Karpas-422 (cell line): Measurements from ENCODE around the gene RNF125. TPM values are rescaled to one million over a fixed set of nuclear protein-coding genes. Genes with fewer than 3 reads are reported as not detected.
"Not testable (repeated sequence)": the region's sequence is repeated elsewhere in the genome, so short reads cannot be mapped to it uniquely, and the experiment has no call there.

Experiments used
- DNase-seq: peaks from one replicate; pipeline ENCODE4 v3.0.0-alpha.2; 2015
- H2AFZ ChIP-seq: fragments of 200-600 bp; sonication (generic); 2 replicates; pipeline ENCODE4 v1.6.1; 2014; ENCODE audit warnings: antibody characterized with exemption, low read length, mixed read lengths
- H3K27ac ChIP-seq: fragments of 200-600 bp; sonication (generic); 2 replicates; pipeline ENCODE4 v1.5.1; 2014; ENCODE audit warnings: mild to moderate bottlenecking, low read length, moderate library complexity
- H3K27me3 ChIP-seq: fragments of 200-600 bp; sonication (generic); 2 replicates; pipeline ENCODE4 v1.6.1; 2014; ENCODE audit warnings: low read length, mixed read lengths
- H3K36me3 ChIP-seq: fragments of 200-600 bp; sonication (generic); 2 replicates; pipeline ENCODE4 v1.6.1; 2014; ENCODE audit warnings: low read length, mixed read lengths; ENCODE audit not compliant: insufficient read depth
- H3K4me1 ChIP-seq: fragments of 200-600 bp; sonication (generic); 2 replicates; pipeline ENCODE4 v1.6.1; 2014; ENCODE audit warnings: mild to moderate bottlenecking, low read length, mixed read lengths
- H3K4me2 ChIP-seq: fragments of 200-600 bp; sonication (generic); 2 replicates; pipeline ENCODE4 v1.6.1; 2014; ENCODE audit warnings: low read length, low read depth, mild to moderate bottlenecking; ENCODE audit not compliant: poor library complexity, severe bottlenecking
- H3K4me3 ChIP-seq: fragments of 200-600 bp; sonication (generic); 2 replicates; pipeline ENCODE4 v1.5.1; 2014; ENCODE audit warnings: mild to moderate bottlenecking, antibody characterized with exemption, low read length, mixed read lengths
- H3K79me2 ChIP-seq: fragments of 200-600 bp; sonication (generic); 2 replicates; pipeline ENCODE4 v1.6.1; 2014; ENCODE audit warnings: mild to moderate bottlenecking, low read length, mixed read lengths
- H3K9ac ChIP-seq: fragments of 200-600 bp; sonication (generic); 2 replicates; pipeline ENCODE4 v1.6.0; 2014; ENCODE audit warnings: low read length
- H3K9me2 ChIP-seq: fragments of 200-600 bp; sonication (generic), shearing (Covaris generic); replicated peaks from 2 replicates; pipeline ENCODE4 v1.6.0; 2014; ENCODE audit warnings: mild to moderate bottlenecking, low read length, moderate library complexity; ENCODE audit not compliant: insufficient read depth
- H3K9me3 ChIP-seq: fragments of 300-700, 200-600 bp; sonication (generic); 2 replicates; pipeline ENCODE4 v1.6.1; 2014; ENCODE audit warnings: low read length, mixed read lengths
- H4K20me1 ChIP-seq: fragments of 200-600 bp; sonication (generic); 2 replicates; pipeline ENCODE4 v1.6.1; 2014; ENCODE audit warnings: mild to moderate bottlenecking, antibody characterized with exemption, low read length, low read depth; ENCODE audit not compliant: insufficient read depth
- total RNA-seq: library from RNA; depleted of rRNA; stranded (reverse); fragments of >200 nt; shearing (Covaris generic); gene quantifications from 2 replicates; pipeline ENCODE4 v1.2.3, GENCODE V29; 2014; ENCODE audit warnings: low replicate concordance

The RNF125 gene
- total RNA-seq, 1 experiment from 2014 or later = not detected

DNA sequence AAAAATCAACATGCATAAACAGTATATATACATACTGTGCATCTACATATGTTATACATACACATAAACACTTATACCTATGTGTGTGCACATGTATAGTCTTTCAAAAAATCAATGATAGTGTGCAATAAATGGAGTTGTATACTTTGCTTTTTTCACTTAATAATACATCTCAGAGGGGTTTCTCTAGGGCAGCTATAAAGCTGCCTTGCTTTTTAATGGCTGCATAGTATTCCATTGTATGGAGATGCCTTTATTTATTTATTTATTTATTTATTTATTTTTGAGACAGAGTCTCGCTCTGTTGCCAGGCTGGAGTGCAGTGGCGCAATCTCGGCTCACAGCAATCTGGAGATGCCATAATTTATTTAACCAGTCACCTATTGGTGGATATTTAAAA lies 7.4 kb upstream of the RNF125 start:
- Histone ChIP-seq H3K27ac (no peak overlapping the region), H3K4me2 (no peak overlapping the region), H4K20me1 (no peaks in the 10 kb centered on the region), H3K9me3 (no peaks in the 10 kb centered on the region), H3K4me1 (no peaks in the 10 kb centered on the region), H3K4me3 (no peak overlapping the region), H3K79me2 (no peaks in the 10 kb centered on the region), H2AFZ (no peak overlapping the region), H3K36me3 (no peaks in the 10 kb centered on the region), H3K27me3 (no peaks in the 10 kb centered on the region), H3K9me2 (no peaks in the 10 kb centered on the region), H3K9ac (no peak overlapping the region)
- DNase-seq = no peak

DNA sequence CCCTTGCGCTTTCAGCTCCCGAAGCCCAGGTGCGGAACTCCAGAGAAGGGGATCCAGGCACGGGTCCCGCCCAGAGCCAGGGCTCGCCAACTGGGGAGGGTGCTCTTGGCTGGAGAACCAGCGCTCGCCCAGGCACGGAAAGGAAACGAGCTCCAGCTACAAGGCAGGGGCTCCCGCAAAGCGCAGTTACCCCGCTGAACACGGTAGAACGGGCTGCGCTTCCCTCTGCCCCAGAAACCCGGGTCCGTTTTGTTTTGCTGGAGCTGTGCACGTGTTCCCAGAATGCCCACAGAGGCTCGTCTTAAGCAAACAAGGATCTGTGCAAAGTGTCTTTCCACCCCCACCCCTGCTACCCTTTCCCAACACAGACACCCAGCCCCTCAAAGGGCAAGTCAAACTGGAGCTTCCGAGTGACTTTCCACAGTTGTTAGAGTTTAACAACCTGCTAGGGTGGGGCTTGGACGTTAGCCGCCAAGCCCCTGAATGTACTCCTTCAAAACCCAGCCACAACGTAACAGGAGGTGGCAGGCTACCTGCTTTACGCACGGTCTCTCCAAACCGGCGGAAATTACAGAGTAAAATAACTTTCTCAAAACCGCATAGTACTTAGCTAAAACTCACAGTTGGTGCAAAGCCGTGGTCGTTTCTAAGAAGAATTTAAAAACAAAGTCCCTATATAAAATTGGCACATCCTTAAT lies 775 bp downstream of the RNF125 start:
- no peak overlapping the region for H3K27ac ChIP-seq
- no peak overlapping the region for H3K9ac ChIP-seq
- H3K4me2 ChIP-seq = no peak overlapping the region
- no peak for DNase-seq
- H3K4me3 ChIP-seq = no peak overlapping the region
- no peaks in the 10 kb centered on the region for H3K9me3 ChIP-seq
- H3K4me1 ChIP-seq = no peaks in the 10 kb centered on the region
- no peak overlapping the region for H2AFZ ChIP-seq
- H4K20me1 ChIP-seq = no peaks in the 10 kb centered on the region
- H3K36me3 ChIP-seq = no peaks in the 10 kb centered on the region
- no peaks in the 10 kb centered on the region for H3K27me3 ChIP-seq
- H3K9me2 ChIP-seq = no peaks in the 10 kb centered on the region
- no peaks in the 10 kb centered on the region for H3K79me2 ChIP-seq

DNA sequence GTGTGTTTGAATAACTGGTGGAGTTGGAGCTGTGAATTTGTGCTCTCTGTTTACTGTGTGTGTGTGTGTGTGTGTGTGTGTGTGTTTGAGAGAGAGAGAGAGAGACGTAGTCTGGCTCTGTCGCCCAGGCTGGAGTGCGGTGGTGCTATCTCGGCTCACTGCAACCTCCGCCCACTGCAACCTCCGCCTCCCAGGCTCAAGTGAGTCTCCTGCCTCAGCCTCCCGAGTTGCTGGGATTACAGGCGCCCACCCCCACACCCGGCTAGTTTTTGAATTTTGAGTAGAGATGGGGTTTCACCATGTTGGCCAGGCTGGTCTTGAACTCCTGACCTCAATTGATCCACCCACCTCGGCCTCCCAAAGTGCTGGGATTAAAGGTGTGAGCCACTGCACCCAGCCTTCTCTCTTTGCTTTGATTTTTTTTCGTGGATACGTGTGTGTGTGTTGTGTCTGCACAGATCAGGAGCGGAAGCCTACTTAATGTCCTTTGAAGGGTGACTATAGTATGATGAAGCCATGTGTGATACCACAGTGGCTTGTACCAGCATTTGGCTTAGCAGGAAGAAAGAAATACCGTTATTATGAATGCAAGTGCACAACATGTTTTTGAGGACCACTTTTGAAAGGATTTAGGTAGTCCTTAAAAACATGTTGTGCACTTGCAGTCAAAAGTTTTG lies 1.5 kb downstream of the RNF125 start:
- H3K27ac ChIP-seq, H3K9me2 ChIP-seq, H3K9me3 ChIP-seq, H3K4me2 ChIP-seq, H3K9ac ChIP-seq, H3K79me2 ChIP-seq, H3K36me3 ChIP-seq, H3K27me3 ChIP-seq, H3K4me1 ChIP-seq, DNase-seq, H4K20me1 ChIP-seq, H2AFZ ChIP-seq, H3K4me3 ChIP-seq: not testable (repeated sequence)

DNA sequence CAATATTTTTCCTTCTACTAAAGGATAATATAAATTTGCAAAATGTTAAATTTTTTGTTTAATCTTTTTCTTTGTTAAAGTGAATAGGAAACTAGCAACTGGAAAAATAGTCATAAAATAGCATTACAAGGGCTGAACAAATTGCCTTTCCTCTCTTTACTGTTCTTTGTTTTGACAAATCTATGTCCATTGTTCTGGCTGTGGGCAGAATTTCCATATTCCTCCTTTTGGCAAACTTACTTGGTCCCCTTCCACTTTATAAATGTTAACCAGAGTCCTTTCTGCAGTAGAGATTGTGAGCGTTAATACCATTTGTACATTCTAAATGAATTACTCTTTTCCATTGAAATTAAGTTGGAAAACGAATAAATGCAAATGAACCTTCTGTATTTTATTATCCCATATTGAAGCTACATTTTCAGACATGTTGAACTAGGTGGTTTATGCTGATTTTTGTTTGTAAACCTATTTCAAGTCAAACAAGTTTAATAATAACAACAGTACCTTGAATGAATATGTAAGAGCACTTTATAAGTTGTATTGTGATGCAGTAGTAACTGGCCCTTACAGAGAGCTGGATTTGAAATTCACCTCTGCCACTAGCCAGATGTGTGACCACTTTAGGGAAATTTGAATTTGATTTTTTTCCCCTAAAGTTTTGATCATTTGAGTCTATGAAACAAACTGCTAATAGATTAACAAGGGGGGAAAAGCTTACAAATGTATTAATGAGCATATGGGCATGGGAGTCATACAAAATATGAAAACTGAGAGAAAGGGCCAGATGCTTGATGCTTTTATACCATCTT lies 3.3 kb downstream of the RNF125 start:
- no peaks in the 10 kb centered on the region for H3K27me3 ChIP-seq
- no peak for DNase-seq
- no peak overlapping the region for H2AFZ ChIP-seq
- no peak overlapping the region for H3K9ac ChIP-seq
- no peaks in the 10 kb centered on the region for H3K4me1 ChIP-seq
- no peak overlapping the region for H3K4me3 ChIP-seq
- no peaks in the 10 kb centered on the region for H3K36me3 ChIP-seq
- H3K9me2 ChIP-seq = no peaks in the 10 kb centered on the region
- no peaks in the 10 kb centered on the region for H3K79me2 ChIP-seq
- H3K27ac ChIP-seq = no peak overlapping the region
- no peak overlapping the region for H3K4me2 ChIP-seq
- no peaks in the 10 kb centered on the region for H4K20me1 ChIP-seq
- no peaks in the 10 kb centered on the region for H3K9me3 ChIP-seq

DNA sequence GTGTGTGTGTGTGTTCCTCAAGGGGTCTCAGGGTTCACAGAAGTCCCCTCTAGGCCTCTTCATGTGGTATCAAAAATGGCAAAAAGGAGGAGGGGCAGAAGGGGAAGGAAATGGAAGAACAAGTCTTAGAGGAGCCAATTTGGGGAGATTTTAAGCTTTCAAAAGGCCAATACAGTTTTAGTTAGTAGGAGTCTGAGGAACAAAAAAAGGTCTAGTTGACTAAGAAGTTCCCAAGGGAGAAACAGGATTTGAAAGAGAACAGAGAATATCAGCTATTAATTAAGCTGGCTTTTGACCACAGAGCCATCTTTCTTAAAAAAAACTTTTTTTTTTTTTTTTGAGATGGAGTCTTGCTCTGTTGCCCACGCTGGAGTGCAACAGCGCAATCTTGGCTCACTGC lies 7.1 kb downstream of the RNF125 start:
- Histone ChIP-seq H3K79me2 (no peaks in the 10 kb centered on the region), H3K4me1 (no peaks in the 10 kb centered on the region), H3K9ac (no peak overlapping the region), H3K27ac (no peak overlapping the region), H3K36me3 (no peaks in the 10 kb centered on the region), H3K4me3 (no peak overlapping the region), H3K27me3 (no peaks in the 10 kb centered on the region), H2AFZ (no peak overlapping the region), H3K4me2 (no peak overlapping the region), H4K20me1 (no peaks in the 10 kb centered on the region), H3K9me2 (no peaks in the 10 kb centered on the region), H3K9me3 (no peaks in the 10 kb centered on the region)
- no peak for DNase-seq

DNA sequence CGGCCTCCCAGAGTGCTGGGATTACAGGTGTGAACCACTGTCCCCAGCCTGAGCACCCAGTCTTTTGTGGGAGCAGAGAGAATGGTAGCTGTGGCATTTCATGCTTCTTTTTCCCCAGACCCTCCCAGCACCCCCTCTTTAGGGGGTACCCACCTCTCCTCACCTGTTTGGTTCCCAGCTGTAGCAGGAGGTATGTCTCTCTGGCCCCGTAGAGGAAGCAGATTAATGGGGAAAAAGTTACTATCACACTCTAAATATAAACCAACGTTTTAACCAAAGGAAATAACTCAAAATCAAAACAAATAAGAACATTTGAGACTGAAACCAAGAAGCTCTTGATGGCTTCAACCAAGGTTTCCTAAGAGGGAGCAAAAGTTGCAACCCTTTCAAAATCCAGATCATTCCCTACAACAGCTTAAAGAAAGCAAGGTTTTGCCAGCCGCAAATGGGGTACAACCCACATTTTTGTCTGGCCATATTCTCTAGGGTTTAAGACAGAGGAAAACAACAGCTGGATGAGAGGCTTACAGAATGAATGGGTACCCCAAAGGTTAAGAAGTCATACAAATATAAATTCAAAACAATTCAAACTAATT lies 8.0 kb downstream of the RNF125 start:
- Histone ChIP-seq H3K27me3 (no peaks in the 10 kb centered on the region), H3K27ac (no peak overlapping the region), H3K4me3 (no peak overlapping the region), H4K20me1 (no peaks in the 10 kb centered on the region), H3K9me2 (no peaks in the 10 kb centered on the region), H3K9ac (no peak overlapping the region), H3K79me2 (no peaks in the 10 kb centered on the region), H3K9me3 (no peaks in the 10 kb centered on the region), H2AFZ (no peak overlapping the region), H3K4me2 (no peak overlapping the region), H3K4me1 (no peaks in the 10 kb centered on the region), H3K36me3 (no peaks in the 10 kb centered on the region)
- DNase-seq = no peak

DNA sequence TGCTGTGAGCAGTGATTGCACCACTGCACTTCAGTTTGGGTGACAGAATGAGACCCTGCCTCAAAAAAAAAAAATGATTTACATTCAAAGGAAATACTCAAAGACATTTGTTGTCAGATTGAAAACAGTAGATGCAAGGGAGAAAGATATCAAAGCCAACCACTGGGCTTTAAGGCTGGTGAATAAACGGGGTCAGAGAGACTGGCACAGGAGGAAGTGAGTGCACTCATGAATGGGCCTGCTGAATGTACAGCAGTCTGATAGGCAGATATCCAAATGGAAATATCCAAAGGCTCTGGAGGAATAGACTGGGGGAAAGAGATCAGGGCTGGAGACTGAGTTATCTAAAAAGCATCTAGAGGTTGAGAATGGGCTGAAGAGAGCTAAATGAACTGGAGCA lies 10.9 kb downstream of the RNF125 start:
- H3K9me3 ChIP-seq = no peaks in the 10 kb centered on the region
- no peak overlapping the region for H3K4me2 ChIP-seq
- no peaks in the 10 kb centered on the region for H3K79me2 ChIP-seq
- no peak overlapping the region for H3K4me3 ChIP-seq
- no peaks in the 10 kb centered on the region for H3K36me3 ChIP-seq
- no peak for DNase-seq
- H2AFZ ChIP-seq = no peak overlapping the region
- no peak overlapping the region for H3K9ac ChIP-seq
- H3K4me1 ChIP-seq = no peaks in the 10 kb centered on the region
- no peaks in the 10 kb centered on the region for H4K20me1 ChIP-seq
- H3K27me3 ChIP-seq = no peaks in the 10 kb centered on the region
- no peak overlapping the region for H3K27ac ChIP-seq
- no peaks in the 10 kb centered on the region for H3K9me2 ChIP-seq

DNA sequence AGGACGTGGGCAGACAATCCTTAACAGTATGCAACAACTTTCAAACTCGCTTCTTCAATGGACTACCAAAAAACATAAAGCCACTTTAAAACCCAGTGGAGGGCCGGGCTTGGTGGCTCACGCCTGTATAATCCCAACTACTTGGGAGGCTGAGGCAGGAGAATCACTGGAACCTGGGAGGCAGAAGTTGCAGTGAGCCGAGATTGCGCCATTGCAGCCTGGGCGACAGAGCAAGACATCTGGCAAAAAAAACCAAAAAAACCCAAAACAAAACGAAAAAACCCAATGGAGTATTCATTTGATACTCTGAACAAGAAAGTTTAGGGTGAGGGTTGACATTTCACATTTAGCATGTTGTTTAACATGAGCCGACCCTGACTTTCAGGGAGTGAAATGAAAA lies 14.0 kb downstream of the RNF125 start:
- H3K79me2 ChIP-seq = no peaks in the 10 kb centered on the region
- H3K9me3 ChIP-seq = no peaks in the 10 kb centered on the region
- no peak for DNase-seq
- H3K4me3 ChIP-seq = no peak overlapping the region
- H3K27me3 ChIP-seq = no peaks in the 10 kb centered on the region
- H3K27ac ChIP-seq = no peak overlapping the region
- H3K9ac ChIP-seq = no peak overlapping the region
- H4K20me1 ChIP-seq = no peaks in the 10 kb centered on the region
- H3K4me1 ChIP-seq = no peaks in the 10 kb centered on the region
- no peak overlapping the region for H2AFZ ChIP-seq
- no peaks in the 10 kb centered on the region for H3K36me3 ChIP-seq
- H3K9me2 ChIP-seq = no peaks in the 10 kb centered on the region
- H3K4me2 ChIP-seq = no peak overlapping the region
